KOPT-K1 (cell line): Measurements from ENCODE around the gene FAM114A1.
"Not testable (repeated sequence)": the region's sequence is repeated elsewhere in the genome, so short reads cannot be mapped to it uniquely, and the experiment has no call there.

ENCODE experiments used
- H3K27ac ChIP-seq: fragments of 200-600 bp; sonication (generic); 2 replicates; pipeline ENCODE4 v1.5.1; 2016; ENCODE audit warnings: antibody characterized with exemption, mild to moderate bottlenecking, low read depth, low read length; ENCODE audit not compliant: poor library complexity, severe bottlenecking
- H3K36me3 ChIP-seq: fragments of 200-600 bp; sonication (generic); 2 replicates; pipeline ENCODE4 v1.5.1; 2017; ENCODE audit warnings: antibody characterized with exemption, mild to moderate bottlenecking, low read length, moderate library complexity; ENCODE audit not compliant: insufficient read depth
- H3K9me3 ChIP-seq: fragments of 200-600 bp; sonication (generic); 2 replicates; pipeline ENCODE4 v1.5.1; 2017; ENCODE audit warnings: antibody characterized with exemption, low read length, mild to moderate bottlenecking; ENCODE audit not compliant: insufficient read depth, poor library complexity, severe bottlenecking

Gene FAM114A1

GRCh38 chr4:38928568-38928967 lies 61.0 kb downstream of the FAM114A1 start:
- H3K36me3 ChIP-seq: no peaks in the 10 kb centered on the region
- H3K27ac ChIP-seq: no peak overlapping the region
- H3K9me3 ChIP-seq: no peaks in the 10 kb centered on the region

- Histone ChIP-seq H3K9me3 (no peaks in the 10 kb centered on the region), H3K27ac (no peak overlapping the region), H3K36me3 (no peaks in the 10 kb centered on the region)
These were observed 61.4 kb downstream of the FAM114A1 start for GRCh38 chr4:38928974-38929373.

- Histone ChIP-seq H3K9me3 (no peaks in the 10 kb centered on the region), H3K27ac (no peak overlapping the region), H3K36me3 (no peaks in the 10 kb centered on the region)
These were observed 62.6 kb downstream of the FAM114A1 start for GRCh38 chr4:38930204-38930603.

- H3K9me3 ChIP-seq: no peaks in the 10 kb centered on the region
- H3K36me3 ChIP-seq: no peaks in the 10 kb centered on the region
- H3K27ac ChIP-seq: no peak overlapping the region
These were observed 63.1 kb downstream of the FAM114A1 start for GRCh38 chr4:38930707-38931106.

GRCh38 chr4:38931125-38931524 lies 63.5 kb downstream of the FAM114A1 start:
- Histone ChIP-seq H3K9me3 (no peaks in the 10 kb centered on the region), H3K27ac (no peak overlapping the region), H3K36me3 (no peaks in the 10 kb centered on the region)

GRCh38 chr4:38935391-38936073 lies 67.9 kb downstream of the FAM114A1 start:
- no peak overlapping the region for H3K27ac ChIP-seq
- H3K36me3 ChIP-seq: no peaks in the 10 kb centered on the region
- no peaks in the 10 kb centered on the region for H3K9me3 ChIP-seq

- Histone ChIP-seq H3K27ac (no peak overlapping the region), H3K36me3 (no peaks in the 10 kb centered on the region), H3K9me3 (no peaks in the 10 kb centered on the region)
These were observed 71.6 kb downstream of the FAM114A1 start for GRCh38 chr4:38939165-38939564.

GRCh38 chr4:38940476-38940875 lies 72.9 kb downstream of the FAM114A1 start:
- Histone ChIP-seq H3K9me3 (no peaks in the 10 kb centered on the region), H3K27ac (no peak overlapping the region), H3K36me3 (no peaks in the 10 kb centered on the region)

GRCh38 chr4:38941906-38942305 lies 74.3 kb downstream of the FAM114A1 start:
- not testable (repeated sequence) for H3K27ac ChIP-seq, H3K9me3 ChIP-seq, H3K36me3 ChIP-seq

GRCh38 chr4:38943343-38943742 lies 75.7 kb downstream of the FAM114A1 start:
- Histone ChIP-seq H3K27ac (no peak overlapping the region), H3K36me3 (no peaks in the 10 kb centered on the region), H3K9me3 (no peaks in the 10 kb centered on the region)

GRCh38 chr4:38944440-38944839 lies 76.8 kb downstream of the FAM114A1 start:
- Histone ChIP-seq H3K27ac (no peak overlapping the region), H3K36me3 (no peaks in the 10 kb centered on the region), H3K9me3 (no peaks in the 10 kb centered on the region)

- Histone ChIP-seq H3K27ac (no peak overlapping the region), H3K9me3 (no peaks in the 10 kb centered on the region), H3K36me3 (no peaks in the 10 kb centered on the region)
These were observed 79.3 kb downstream of the FAM114A1 start for GRCh38 chr4:38946919-38947318.

- Histone ChIP-seq H3K27ac (no peak overlapping the region), H3K36me3 (no peaks in the 10 kb centered on the region), H3K9me3 (no peaks in the 10 kb centered on the region)
These were observed 80.9 kb downstream of the FAM114A1 start for GRCh38 chr4:38948551-38948950.

GRCh38 chr4:38949411-38950051 lies 81.9 kb downstream of the FAM114A1 start:
- Histone ChIP-seq H3K36me3 (no peaks in the 10 kb centered on the region), H3K27ac (no peak overlapping the region), H3K9me3 (no peaks in the 10 kb centered on the region)

GRCh38 chr4:38950159-38950558 lies 82.6 kb downstream of the FAM114A1 start:
- no peak overlapping the region for H3K27ac ChIP-seq

GRCh38 chr4:38950734-38951133 lies 83.1 kb downstream of the FAM114A1 start:
- no peaks in the 10 kb centered on the region for H3K36me3 ChIP-seq
- no peaks in the 10 kb centered on the region for H3K9me3 ChIP-seq
- no peak overlapping the region for H3K27ac ChIP-seq

More at GRCh38 chr4:38950159-38950558, 82.6 kb downstream of the FAM114A1 start:
- H3K9me3 ChIP-seq: no peaks in the 10 kb centered on the region
- H3K36me3 ChIP-seq: no peaks in the 10 kb centered on the region
